ENCODE measurements around the gene TEKT5. TPM values are rescaled to one million over a fixed set of nuclear protein-coding genes. Genes with fewer than 3 reads are reported as not detected.

TEKT5 gene
- total and polyA plus RNA-seq, 9 of the 15 experiments (the other 6 are each of a cell fraction or from before 2014, with no cell fraction given): 0.10 to 0.19 TPM; not detected in 7

- in situ Hi-C loops (cut with MboI): no loop called here
- H3K36me3 ChIP-seq (ENCODE audit: control insufficient read depth, insufficient read depth, low read length): no peaks in the 10 kb centered on the region
- 0% methylated on average over 4 of the region's 4 CpGs for WGBS (ENCODE audit: insufficient coverage, low coverage, missing lambda C conversion rate)
- ATAC-seq (no peak), FAIRE-seq (no peak), DNase-seq (ENCODE audit: extremely low read depth in 1 of 4, low spot score in 3 of 4) (no peak)
- H4K20me1 ChIP-seq (replicated peaks; ENCODE audit: control insufficient read depth, insufficient read depth, low read length): no peaks in the 10 kb centered on the region
- peaks cover 14 to 44% of the 10 kb centered on the region in 2 experiments; a peak in 4 of 5 replicates for H3K27me3 ChIP-seq (ENCODE audit: control insufficient read depth in 2 of 2, insufficient read depth in 2 of 2, low read length in 2 of 2)
- no TSS peak for BruUV-seq (replicated peaks)
- CTCF ChIA-PET (ENCODE audit: low intra/inter-chr PET ratio): no interaction called here
- H3K79me2 ChIP-seq (ENCODE audit: control insufficient read depth, insufficient read depth, low read length): no peaks in the 10 kb centered on the region
- intact Hi-C loops (cut with micrococcal nuclease): loop anchor here (10.0 kb wide), 1 partner anchor 71 kb away; no protein-coding TSS in a partner anchor
- H3K9me1 ChIP-seq (ENCODE audit: control insufficient read depth, insufficient read depth, low read length): no peaks in the 10 kb centered on the region
- H3K4me3 ChIP-seq: no peak overlapping the region
- TF ChIP-seq ZNF644 (tag; IDR thresholded peaks at IDR 0.05; ENCODE audit: low read depth) (no peak), PHTF2 (CRISPR knock-in tag; IDR thresholded peaks at IDR 0.05) (no peak), EP400 (IDR thresholded peaks at IDR 0.05) (no peak), E2F8 (IDR thresholded peaks at IDR 0.05; ENCODE audit: low read depth, partially characterized antibody) (no peak), CXXC5 (CRISPR knock-in tag; IDR thresholded peaks at IDR 0.05) (no peak), YY1 (IDR thresholded peaks at IDR 0.05; ENCODE audit: borderline replicate concordance in 1 of 3, control insufficient read depth in 1 of 3, extremely low read depth in 1 of 3, insufficient read depth in 3 of 3, insufficient read length in 1 of 3, insufficient replicate concordance in 2 of 3, low read depth in 1 of 3, low read length in 2 of 3) (no peak), PYGO2 (tag; IDR thresholded peaks at IDR 0.05) (no peak), BCL6 (CRISPR knock-in tag; IDR thresholded peaks at IDR 0.05) (no peak)
- TF ChIP-seq, protein P1, sequence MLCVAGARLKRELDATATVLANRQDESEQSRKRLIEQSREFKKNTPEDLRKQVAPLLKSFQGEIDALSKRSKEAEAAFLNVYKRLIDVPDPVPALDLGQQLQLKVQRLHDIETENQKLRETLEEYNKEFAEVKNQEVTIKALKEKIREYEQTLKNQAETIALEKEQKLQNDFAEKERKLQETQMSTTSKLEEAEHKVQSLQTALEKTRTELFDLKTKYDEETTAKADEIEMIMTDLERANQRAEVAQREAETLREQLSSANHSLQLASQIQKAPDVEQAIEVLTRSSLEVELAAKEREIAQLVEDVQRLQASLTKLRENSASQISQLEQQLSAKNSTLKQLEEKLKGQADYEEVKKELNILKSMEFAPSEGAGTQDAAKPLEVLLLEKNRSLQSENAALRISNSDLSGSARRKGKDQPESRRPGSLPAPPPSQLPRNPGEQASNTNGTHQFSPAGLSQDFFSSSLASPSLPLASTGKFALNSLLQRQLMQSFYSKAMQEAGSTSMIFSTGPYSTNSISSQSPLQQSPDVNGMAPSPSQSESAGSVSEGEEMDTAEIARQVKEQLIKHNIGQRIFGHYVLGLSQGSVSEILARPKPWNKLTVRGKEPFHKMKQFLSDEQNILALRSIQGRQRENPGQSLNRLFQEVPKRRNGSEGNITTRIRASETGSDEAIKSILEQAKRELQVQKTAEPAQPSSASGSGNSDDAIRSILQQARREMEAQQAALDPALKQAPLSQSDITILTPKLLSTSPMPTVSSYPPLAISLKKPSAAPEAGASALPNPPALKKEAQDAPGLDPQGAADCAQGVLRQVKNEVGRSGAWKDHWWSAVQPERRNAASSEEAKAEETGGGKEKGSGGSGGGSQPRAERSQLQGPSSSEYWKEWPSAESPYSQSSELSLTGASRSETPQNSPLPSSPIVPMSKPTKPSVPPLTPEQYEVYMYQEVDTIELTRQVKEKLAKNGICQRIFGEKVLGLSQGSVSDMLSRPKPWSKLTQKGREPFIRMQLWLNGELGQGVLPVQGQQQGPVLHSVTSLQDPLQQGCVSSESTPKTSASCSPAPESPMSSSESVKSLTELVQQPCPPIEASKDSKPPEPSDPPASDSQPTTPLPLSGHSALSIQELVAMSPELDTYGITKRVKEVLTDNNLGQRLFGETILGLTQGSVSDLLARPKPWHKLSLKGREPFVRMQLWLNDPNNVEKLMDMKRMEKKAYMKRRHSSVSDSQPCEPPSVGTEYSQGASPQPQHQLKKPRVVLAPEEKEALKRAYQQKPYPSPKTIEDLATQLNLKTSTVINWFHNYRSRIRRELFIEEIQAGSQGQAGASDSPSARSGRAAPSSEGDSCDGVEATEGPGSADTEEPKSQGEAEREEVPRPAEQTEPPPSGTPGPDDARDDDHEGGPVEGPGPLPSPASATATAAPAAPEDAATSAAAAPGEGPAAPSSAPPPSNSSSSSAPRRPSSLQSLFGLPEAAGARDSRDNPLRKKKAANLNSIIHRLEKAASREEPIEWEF (CRISPR knock-in tag; IDR thresholded peaks at IDR 0.05): no peak
- POLR2A ChIA-PET: no interaction called here
- H3K27ac ChIP-seq (ENCODE audit: extremely low read depth, low read depth, low read length): no peak overlapping the region
- H2AFZ ChIP-seq (ENCODE audit: low read depth, low read length): no peak overlapping the region
- no peak overlapping the region for H3K4me2 ChIP-seq (ENCODE audit: insufficient read depth, low read length)
- no peaks in the 10 kb centered on the region for H3K9me3 ChIP-seq (replicated peaks; ENCODE audit: control insufficient read depth, insufficient read depth, low read depth, low read length)
- no peak overlapping the region for H3K9ac ChIP-seq (ENCODE audit: insufficient read depth in 1 of 2, low read depth in 2 of 2, low read length in 2 of 2)
- no peaks in the 10 kb centered on the region; a peak in 1 of 5 replicates for H3K4me1 ChIP-seq (replicated peaks in 1 of 2; ENCODE audit: control insufficient read depth in 2 of 2, insufficient read depth in 2 of 2, low read length in 2 of 2)
These were observed 31.0 kb downstream of the TEKT5 start for GRCh38 chr16:10663744-10664143.
